Stomach (tissue), 4 donors: Measurements from ENCODE around the gene TARS2.

ENCODE experiments used
- CTCF ChIP-seq, 7 experiments: fragments of 450-650 bp in 4 of 7; fragments of 200-600 bp in 3 of 7; sonication (generic) in 3 of 7; IDR thresholded peaks; one replicate each; pipeline ENCODE4 v1.5.1; 2016 to 2019; ENCODE audit warnings: antibody characterized with exemption in 7 of 7, control low read depth in 2 of 7, mild to moderate bottlenecking in 1 of 7
- EP300 ChIP-seq: sonication (generic); formaldehyde crosslinking; IDR thresholded peaks from one replicate; pipeline ENCODE4 v1.6.1; 2017; ENCODE audit warnings: antibody characterized with exemption
- POLR2A ChIP-seq, 4 donors: fragments of 450-650 bp; IDR thresholded peaks; one replicate each; pipeline ENCODE4 v1.6.1; 2016; ENCODE audit warnings: antibody characterized with exemption in 4 of 4, control low read depth in 2 of 4, mild to moderate bottlenecking in 1 of 4, moderate library complexity in 1 of 4

GRCh38 chr1:150511985-150512660 lies 24.9 kb downstream of the TARS2 start:
- no peak for TF ChIP-seq CTCF (IDR thresholded peaks at IDR 0.05)
- TF ChIP-seq EP300 = no peak
- no peak for TF ChIP-seq POLR2A (IDR thresholded peaks at IDR 0.05)
